ENCODE data around the gene TPBG.
A peak's percentile ranks its signal among the peaks of the same experiment; 100 is the strongest.
"Not testable (repeated sequence)": the region's sequence is repeated elsewhere in the genome, so short reads cannot be mapped to it uniquely, and the experiment has no call there.

TPBG gene

GRCh38 chr6:82380566-82381185 is 17.1 kb downstream of the TPBG start:
- FAIRE-seq = no peak

- FAIRE-seq = no peak
These were observed 17.7 kb downstream of the TPBG start for GRCh38 chr6:82381278-82381677.

GRCh38 chr6:82385102-82385501 is 21.5 kb downstream of the TPBG start:
- FAIRE-seq = no peak

DNA sequence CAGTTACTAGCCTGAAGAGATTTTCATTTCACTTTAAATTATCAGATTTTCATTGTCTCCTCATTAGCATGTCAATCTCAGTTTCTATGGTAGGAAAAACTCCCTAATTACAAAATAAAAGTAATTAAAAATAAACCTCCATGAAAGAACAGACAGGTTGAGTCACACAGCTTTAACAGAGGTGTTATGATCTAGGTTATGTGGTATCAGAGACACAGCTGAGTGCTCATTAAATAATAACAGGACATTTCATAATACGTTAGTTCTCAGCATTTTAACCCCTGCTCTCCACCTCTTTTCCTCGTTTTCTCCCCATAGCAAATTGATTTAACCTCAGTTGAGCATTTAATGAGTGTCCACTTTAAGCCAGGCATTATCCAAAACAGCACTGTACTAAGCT is 21.9 kb downstream of the TPBG start:
- no peak for FAIRE-seq

GRCh38 chr6:82385961-82386360 is 22.3 kb downstream of the TPBG start:
- FAIRE-seq = no peak

GRCh38 chr6:82394770-82395169 is 31.2 kb downstream of the TPBG start:
- not testable (repeated sequence) for FAIRE-seq

- FAIRE-seq = peak; percentile 15
These were observed 33.5 kb downstream of the TPBG start for GRCh38 chr6:82396964-82397751.

GRCh38 chr6:82397962-82398692 is 34.5 kb downstream of the TPBG start:
- FAIRE-seq = no peak

DNA sequence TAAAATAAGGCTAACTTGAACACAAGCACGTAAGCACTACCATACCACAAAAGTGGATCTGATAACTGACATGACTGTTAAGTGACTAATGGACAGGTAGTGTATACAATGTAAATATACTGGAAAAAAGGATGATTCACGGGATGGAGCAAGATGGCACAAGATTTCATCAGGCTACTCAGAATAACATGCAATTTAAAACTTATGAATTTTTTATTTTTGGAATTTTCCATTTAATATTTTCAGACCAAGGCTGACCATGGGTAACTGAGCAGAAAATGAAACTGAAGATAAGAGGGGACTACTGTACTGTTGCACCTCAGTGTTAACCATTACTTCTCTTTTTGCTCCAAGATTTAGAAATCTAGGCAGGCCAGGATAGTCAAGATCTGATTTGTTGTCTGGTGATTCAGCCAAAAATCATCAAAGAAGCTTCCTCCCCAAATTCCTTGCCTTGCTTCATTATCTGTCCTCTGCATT is 45.4 kb downstream of the TPBG start:
- no peak for FAIRE-seq

DNA sequence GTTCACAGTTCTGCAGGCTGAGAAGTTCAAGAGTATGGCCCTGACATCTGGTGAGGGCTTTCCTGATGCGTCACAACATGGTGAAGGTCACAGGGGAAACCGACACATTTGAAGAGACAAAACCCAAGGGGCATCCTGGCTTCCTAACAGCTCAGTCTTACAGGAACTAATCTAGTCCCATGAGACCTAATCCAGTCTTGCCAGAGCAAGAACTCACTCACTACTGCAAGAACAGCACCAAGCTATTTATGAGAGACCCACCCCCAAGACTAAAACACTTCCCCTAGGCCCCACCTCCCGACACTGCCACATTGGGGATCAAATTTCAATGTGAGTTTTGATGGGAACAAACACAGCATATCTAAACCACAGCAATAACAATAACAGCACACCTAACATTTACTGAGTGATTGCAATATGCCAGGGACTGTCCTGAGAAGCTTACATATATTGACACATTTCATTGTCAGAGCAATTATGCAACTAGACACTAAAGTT is 46.6 kb downstream of the TPBG start:
- FAIRE-seq = no peak

DNA sequence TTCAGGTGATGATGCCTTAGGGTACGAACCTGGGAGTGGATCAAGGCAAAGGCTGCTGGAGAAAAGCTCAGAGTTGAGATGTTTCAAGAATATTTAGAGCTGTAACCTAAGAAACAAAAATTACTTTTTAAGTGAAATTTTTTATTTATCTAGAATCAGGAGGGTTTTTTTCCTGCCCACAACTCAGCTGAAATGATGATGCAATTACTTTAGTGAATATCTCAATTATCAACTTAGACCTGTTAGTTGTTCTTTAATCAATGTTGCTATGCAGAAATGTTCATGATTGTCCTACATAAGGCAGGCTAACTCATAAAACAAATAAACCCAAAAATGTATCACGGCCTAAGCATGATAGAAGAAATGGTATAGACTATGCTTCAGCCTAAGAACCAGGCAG is 50.3 kb downstream of the TPBG start:
- no peak for FAIRE-seq

- no peak for FAIRE-seq
These were observed 52.2 kb downstream of the TPBG start for GRCh38 chr6:82415820-82416219.

GRCh38 chr6:82416346-82416745 is 52.7 kb downstream of the TPBG start:
- FAIRE-seq = no peak

Data from endometrium (tissue), 2 donors.